Activated naive CD4-positive, alpha-beta T cell treated with anti-CD3 and anti-CD28 coated beads, Interleukin-2, amount 50 U/mL, for 24 hours (primary cell): ENCODE results near the gene SLC25A40.
"Not testable (repeated sequence)": the region's sequence is repeated elsewhere in the genome, so short reads cannot be mapped to it uniquely, and the experiment has no call there.

Experiments
- H3K27ac Mint-ChIP-seq: one replicate; pipeline ENCODE4 v1.8.0; 2021; ENCODE audit warnings: mild to moderate bottlenecking, mixed read lengths
- H3K27me3 Mint-ChIP-seq: one replicate; pipeline ENCODE4 v1.8.0; 2021; ENCODE audit warnings: mixed read lengths
- H3K36me3 Mint-ChIP-seq: one replicate; pipeline ENCODE4 v1.8.0; 2021; ENCODE audit warnings: mixed read lengths
- H3K4me1 Mint-ChIP-seq: one replicate; pipeline ENCODE4 v1.8.0; 2021; ENCODE audit warnings: mixed read lengths
- H3K4me3 Mint-ChIP-seq: one replicate; pipeline ENCODE4 v1.8.0; 2021; ENCODE audit warnings: mild to moderate bottlenecking, mixed read lengths
- H3K9me3 Mint-ChIP-seq: one replicate; pipeline ENCODE4 v1.8.0; 2021; ENCODE audit warnings: mixed read lengths

SLC25A40 gene

GRCh38 chr7:87876040-87876868, at the start of gene SLC25A40, which contains the start of gene DBF4:
Gene SLC25A40, minus strand, starts transcription at chr7:87876360. Its CDS starts 17,633 bp downstream, at chr7:87858727.
Gene DBF4, plus strand, starts transcription at chr7:87876493. Its CDS starts 240 bp downstream, at chr7:87876733.
- H3K27ac Mint-ChIP-seq, result peak within 1 kb of the TSS; percentile 97
- peaks cover 6% of the 10 kb centered on the region for H3K9me3 Mint-ChIP-seq
- H3K36me3 Mint-ChIP-seq, result peaks cover 23% of the 10 kb centered on the region
- no peaks in the 10 kb centered on the region for H3K27me3 Mint-ChIP-seq
- peaks cover 53% of the 10 kb centered on the region for H3K4me1 Mint-ChIP-seq
- peak within 1 kb of the TSS; percentile 96 for H3K4me3 Mint-ChIP-seq

- not testable (repeated sequence) for H3K27ac Mint-ChIP-seq, H3K27me3 Mint-ChIP-seq, H3K9me3 Mint-ChIP-seq, H3K4me1 Mint-ChIP-seq, H3K4me3 Mint-ChIP-seq, H3K36me3 Mint-ChIP-seq
Observed at GRCh38 chr7:87922759-87923395, 46.7 kb upstream of the SLC25A40 start.

GRCh38 chr7:87920578-87920977, 44.4 kb upstream of the SLC25A40 start:
- Mint-ChIP-seq H3K9me3 (no peaks in the 10 kb centered on the region), H3K27ac (no peak overlapping the region), H3K4me1 (no peaks in the 10 kb centered on the region), H3K4me3 (no peak overlapping the region), H3K36me3 (no peaks in the 10 kb centered on the region), H3K27me3 (peaks cover 3% of the 10 kb centered on the region)

GRCh38 chr7:87919875-87920274, 43.7 kb upstream of the SLC25A40 start:
- H3K4me3 Mint-ChIP-seq, result no peak overlapping the region
- no peak overlapping the region for H3K27ac Mint-ChIP-seq
- no peaks in the 10 kb centered on the region for H3K4me1 Mint-ChIP-seq

GRCh38 chr7:87918740-87919139, 42.6 kb upstream of the SLC25A40 start:
- Mint-ChIP-seq H3K27me3 (peaks cover 3% of the 10 kb centered on the region), H3K27ac (no peak overlapping the region), H3K4me3 (no peak overlapping the region), H3K36me3 (no peaks in the 10 kb centered on the region), H3K9me3 (no peaks in the 10 kb centered on the region), H3K4me1 (no peaks in the 10 kb centered on the region)

More at GRCh38 chr7:87919875-87920274, 43.7 kb upstream of the SLC25A40 start:
- H3K27me3 Mint-ChIP-seq, result peaks cover 3% of the 10 kb centered on the region
- no peaks in the 10 kb centered on the region for H3K36me3 Mint-ChIP-seq
- H3K9me3 Mint-ChIP-seq, result no peaks in the 10 kb centered on the region

GRCh38 chr7:87912121-87912520, 36.0 kb upstream of the SLC25A40 start:
- H3K27me3 Mint-ChIP-seq, result no peaks in the 10 kb centered on the region
- no peak overlapping the region for H3K27ac Mint-ChIP-seq
- no peak overlapping the region for H3K4me3 Mint-ChIP-seq
- H3K4me1 Mint-ChIP-seq, result peaks cover 5% of the 10 kb centered on the region
- peaks cover 8% of the 10 kb centered on the region for H3K36me3 Mint-ChIP-seq
- H3K9me3 Mint-ChIP-seq, result no peaks in the 10 kb centered on the region

- H3K4me1 Mint-ChIP-seq, result peaks cover 11% of the 10 kb centered on the region
- not testable (repeated sequence) for H3K27ac Mint-ChIP-seq, H3K36me3 Mint-ChIP-seq, H3K27me3 Mint-ChIP-seq, H3K9me3 Mint-ChIP-seq, H3K4me3 Mint-ChIP-seq
Observed at GRCh38 chr7:87908814-87909213, 32.7 kb upstream of the SLC25A40 start.

GRCh38 chr7:87907136-87907906, 31.2 kb upstream of the SLC25A40 start:
- not testable (repeated sequence) for H3K4me3 Mint-ChIP-seq, H3K9me3 Mint-ChIP-seq, H3K27me3 Mint-ChIP-seq, H3K36me3 Mint-ChIP-seq
- H3K27ac Mint-ChIP-seq, result peak overlapping the region; percentile 12
- H3K4me1 Mint-ChIP-seq, result peaks cover 11% of the 10 kb centered on the region

- H3K4me1 Mint-ChIP-seq, result peaks cover 3% of the 10 kb centered on the region
- H3K36me3 Mint-ChIP-seq, result peaks cover 9% of the 10 kb centered on the region
- no peaks in the 10 kb centered on the region for H3K27me3 Mint-ChIP-seq
- no peak overlapping the region for H3K27ac Mint-ChIP-seq
- no peak overlapping the region for H3K4me3 Mint-ChIP-seq
- H3K9me3 Mint-ChIP-seq, result no peaks in the 10 kb centered on the region
Observed at GRCh38 chr7:87899255-87899654, 23.1 kb upstream of the SLC25A40 start.

- H3K27ac Mint-ChIP-seq, result no peak overlapping the region
- no peaks in the 10 kb centered on the region for H3K9me3 Mint-ChIP-seq
- H3K36me3 Mint-ChIP-seq, result peaks cover 13% of the 10 kb centered on the region
- no peaks in the 10 kb centered on the region for H3K27me3 Mint-ChIP-seq
- peaks cover 12% of the 10 kb centered on the region for H3K4me1 Mint-ChIP-seq
- H3K4me3 Mint-ChIP-seq, result no peak overlapping the region
Observed at GRCh38 chr7:87895363-87895762, 19.2 kb upstream of the SLC25A40 start.

- no peak overlapping the region for H3K27ac Mint-ChIP-seq
- peaks cover 12% of the 10 kb centered on the region for H3K36me3 Mint-ChIP-seq
- H3K27me3 Mint-ChIP-seq, result no peaks in the 10 kb centered on the region
- H3K4me1 Mint-ChIP-seq, result peaks cover 23% of the 10 kb centered on the region
- no peaks in the 10 kb centered on the region for H3K9me3 Mint-ChIP-seq
- no peak overlapping the region for H3K4me3 Mint-ChIP-seq
Observed at GRCh38 chr7:87886875-87887274, 10.7 kb upstream of the SLC25A40 start.

- no peak overlapping the region for H3K27ac Mint-ChIP-seq
- no peaks in the 10 kb centered on the region for H3K27me3 Mint-ChIP-seq
- H3K4me1 Mint-ChIP-seq, result peaks cover 29% of the 10 kb centered on the region
- no peaks in the 10 kb centered on the region for H3K9me3 Mint-ChIP-seq
- no peak overlapping the region for H3K4me3 Mint-ChIP-seq
- peaks cover 12% of the 10 kb centered on the region for H3K36me3 Mint-ChIP-seq
Observed at GRCh38 chr7:87885018-87885417, 8.9 kb upstream of the SLC25A40 start.

GRCh38 chr7:87882151-87882937, 6.2 kb upstream of the SLC25A40 start:
- H3K36me3 Mint-ChIP-seq, result peaks cover 10% of the 10 kb centered on the region
- H3K4me1 Mint-ChIP-seq, result peaks cover 45% of the 10 kb centered on the region
- no peaks in the 10 kb centered on the region for H3K27me3 Mint-ChIP-seq
- H3K9me3 Mint-ChIP-seq, result no peaks in the 10 kb centered on the region
- H3K4me3 Mint-ChIP-seq, result no peak overlapping the region
- no peak overlapping the region for H3K27ac Mint-ChIP-seq

- Mint-ChIP-seq H3K4me3 (peak overlapping the region; percentile 96), H3K36me3 (peaks cover 11% of the 10 kb centered on the region), H3K27me3 (no peaks in the 10 kb centered on the region), H3K27ac (no peak overlapping the region), H3K9me3 (no peaks in the 10 kb centered on the region), H3K4me1 (peaks cover 61% of the 10 kb centered on the region)
Observed at GRCh38 chr7:87878208-87878735, 2.1 kb upstream of the SLC25A40 start.
